ENCODE measurements around the gene TSPOAP1. TPM values are rescaled to one million over a fixed set of nuclear protein-coding genes. Genes with fewer than 3 reads are reported as not detected.

Gene TSPOAP1
- total and polyA plus RNA-seq, 2 of the 13 experiments (the other 11 are each of a cell fraction or from before 2014, with no cell fraction given) = not detected

GRCh38 chr17:58279016-58279711 is 49.4 kb downstream of the TSPOAP1 start (continued):
- TF ChIP-seq ZNF512 (CRISPR knock-in tag; IDR thresholded peaks at IDR 0.05) (no peak), ZNF501 (CRISPR knock-in tag; IDR thresholded peaks at IDR 0.05) (peak; percentile 36; the same call in 1 of the 2 replicates), ZSCAN30 (CRISPR knock-in tag; IDR thresholded peaks at IDR 0.05) (no peak), PHF20 (CRISPR knock-in tag; IDR thresholded peaks at IDR 0.05) (0 out of 2 replicates have a peak, but pooled peaks have one; percentile 35), NCOA2 (CRISPR knock-in tag; IDR thresholded peaks at IDR 0.05) (no peak), ZFY (CRISPR knock-in tag; IDR thresholded peaks at IDR 0.05) (0 out of 2 replicates have a peak, but pooled peaks have one; percentile 14), E2F5 (CRISPR knock-in tag; conservative IDR thresholded peaks at IDR 0.05) (no peak), EHMT2 (IDR thresholded peaks at IDR 0.05; ENCODE audit: borderline replicate concordance, low read depth, low read length) (no peak), ZNF704 (CRISPR knock-in tag; IDR thresholded peaks at IDR 0.05; ENCODE audit: borderline replicate concordance) (0 out of 2 replicates have a peak, but pooled peaks have one; percentile 38), RARA (CRISPR knock-in tag; IDR thresholded peaks at IDR 0.05) (peak; percentile 54), ZNF101 (CRISPR knock-in tag; IDR thresholded peaks at IDR 0.05; ENCODE audit: borderline replicate concordance, low read depth) (no peak), ZNF121 (CRISPR knock-in tag; IDR thresholded peaks at IDR 0.05) (no peak), ZNF761 (CRISPR knock-in tag; conservative IDR thresholded peaks at IDR 0.05) (no peak), SP1 (IDR thresholded peaks at IDR 0.05) (no peak), SP1 (CRISPR knock-in tag; IDR thresholded peaks at IDR 0.05) (no peak), PRPF4 (IDR thresholded peaks at IDR 0.05; ENCODE audit: low read depth, low read length, poor library complexity, severe bottlenecking) (no peak), HNRNPLL (IDR thresholded peaks at IDR 0.05; ENCODE audit: low read depth, low read length, poor library complexity, severe bottlenecking) (peak; percentile 21), ZNF800 (CRISPR knock-in tag; IDR thresholded peaks at IDR 0.05) (peak; percentile 84)

Measured in HepG2 (cell line).